Chondrocyte (in vitro differentiated cells): ENCODE measurements around the gene AAK1. TPM values are rescaled to one million over a fixed set of nuclear protein-coding genes. Genes with fewer than 3 reads are reported as not detected.

ENCODE experiments used
- DNase-seq: peaks from one replicate; pipeline ENCODE4 v3.0.0; 2021; ENCODE audit warnings: mixed read lengths, low spot score
- H3K27ac Mint-ChIP-seq: one replicate; pipeline ENCODE4 v1.8.0; 2021; ENCODE audit warnings: mild to moderate bottlenecking, moderate library complexity, mixed read lengths; ENCODE audit not compliant: unreplicated experiment
- H3K27me3 Mint-ChIP-seq: 2 replicates; pipeline ENCODE4 v1.8.0; 2021; ENCODE audit warnings: low read depth, mixed read lengths
- H3K36me3 Mint-ChIP-seq: 2 replicates; pipeline ENCODE4 v1.8.0; 2021; ENCODE audit warnings: low read depth, mixed read lengths
- H3K4me1 Mint-ChIP-seq: 2 replicates; pipeline ENCODE4 v1.8.0; 2021; ENCODE audit warnings: low read depth, mild to moderate bottlenecking, mixed read lengths
- H3K4me3 Mint-ChIP-seq: one replicate; pipeline ENCODE4 v1.8.0; 2021; ENCODE audit warnings: mild to moderate bottlenecking, moderate library complexity, mixed read lengths; ENCODE audit not compliant: unreplicated experiment
- H3K9me3 Mint-ChIP-seq: 2 replicates; pipeline ENCODE4 v1.8.0; 2021; ENCODE audit warnings: low read depth, mixed read lengths
- CTCF ChIP-seq: fragments of 200-600 bp; sonication (generic); IDR thresholded peaks from 2 replicates; pipeline ENCODE4 v1.5.0; 2021; ENCODE audit warnings: antibody characterized with exemption, mild to moderate bottlenecking, moderate library complexity
- total RNA-seq: library from RNA; stranded (reverse); gene quantifications from 3 replicates; pipeline ENCODE4 v1.2.1, GENCODE V29; 2021

AAK1 gene
- total RNA-seq, 1 donor from 2014 or later = 97.2 TPM

DNA sequence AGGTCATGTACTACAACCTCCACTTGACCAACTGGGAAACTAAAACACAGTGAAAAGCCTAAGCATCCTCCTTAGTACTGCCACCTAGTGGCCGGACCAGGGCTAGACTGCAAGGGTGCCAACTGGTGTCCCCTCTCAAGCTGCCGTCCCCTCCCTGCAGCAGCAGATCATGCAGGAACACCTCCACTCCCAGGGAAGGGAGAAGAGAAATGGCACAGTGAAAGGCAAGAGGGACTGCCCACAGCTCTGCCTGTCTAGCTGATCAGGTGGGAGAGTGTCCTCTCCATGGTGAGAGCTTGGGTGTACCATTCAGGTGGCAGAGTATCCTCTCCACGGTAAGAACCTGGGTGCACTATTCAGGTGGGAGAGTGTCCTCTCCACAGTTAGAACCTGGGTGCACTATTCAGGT, 78.1 kb downstream of the AAK1 start:
- no peaks in the 10 kb centered on the region for H3K27me3 Mint-ChIP-seq
- no peak for DNase-seq
- H3K9me3 Mint-ChIP-seq = no peaks in the 10 kb centered on the region
- H3K4me3 Mint-ChIP-seq = no peak overlapping the region
- H3K4me1 Mint-ChIP-seq = peaks cover 67% of the 10 kb centered on the region
- H3K27ac Mint-ChIP-seq = peak overlapping the region; percentile 15
- TF ChIP-seq CTCF = peak; percentile 79
- no peaks in the 10 kb centered on the region for H3K36me3 Mint-ChIP-seq

- H3K27ac Mint-ChIP-seq = peak overlapping the region; percentile 52
- H3K36me3 Mint-ChIP-seq = no peaks in the 10 kb centered on the region
- H3K27me3 Mint-ChIP-seq = no peaks in the 10 kb centered on the region
- no peak for TF ChIP-seq CTCF
- H3K9me3 Mint-ChIP-seq = no peaks in the 10 kb centered on the region
- H3K4me1 Mint-ChIP-seq = peaks cover 68% of the 10 kb centered on the region
- no peak overlapping the region for H3K4me3 Mint-ChIP-seq
- no peak for DNase-seq
Measured at GRCh38 chr2:69564604-69565003, 78.9 kb downstream of the AAK1 start.

DNA sequence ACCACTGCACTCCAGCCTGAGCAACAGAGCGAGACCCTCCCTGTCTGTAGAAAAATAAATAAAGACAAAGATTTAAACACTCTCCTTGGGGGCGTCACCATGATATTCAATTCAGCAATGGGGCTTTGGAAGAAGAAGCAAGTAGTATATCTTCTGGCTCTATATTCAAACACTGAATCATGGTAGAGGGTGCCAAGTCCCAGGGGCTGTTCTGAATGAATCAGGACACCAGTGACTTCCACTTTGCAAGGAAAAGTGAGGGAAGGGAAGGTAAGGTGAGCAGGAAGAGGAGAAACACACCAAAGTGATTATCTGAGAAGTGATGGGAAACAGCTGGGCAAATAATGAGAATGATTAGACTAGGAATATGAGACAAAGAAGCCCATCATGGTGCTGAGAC, 80.5 kb downstream of the AAK1 start:
- Mint-ChIP-seq H3K4me1 (peaks cover 55% of the 10 kb centered on the region), H3K36me3 (no peaks in the 10 kb centered on the region), H3K9me3 (no peaks in the 10 kb centered on the region), H3K27ac (no peak overlapping the region), H3K4me3 (no peak overlapping the region), H3K27me3 (no peaks in the 10 kb centered on the region)
- DNase-seq = no peak
- TF ChIP-seq CTCF = no peak

GRCh38 chr2:69561101-69561500, 82.4 kb downstream of the AAK1 start:
- DNase-seq = no peak
- H3K4me3 Mint-ChIP-seq = no peak overlapping the region

DNA sequence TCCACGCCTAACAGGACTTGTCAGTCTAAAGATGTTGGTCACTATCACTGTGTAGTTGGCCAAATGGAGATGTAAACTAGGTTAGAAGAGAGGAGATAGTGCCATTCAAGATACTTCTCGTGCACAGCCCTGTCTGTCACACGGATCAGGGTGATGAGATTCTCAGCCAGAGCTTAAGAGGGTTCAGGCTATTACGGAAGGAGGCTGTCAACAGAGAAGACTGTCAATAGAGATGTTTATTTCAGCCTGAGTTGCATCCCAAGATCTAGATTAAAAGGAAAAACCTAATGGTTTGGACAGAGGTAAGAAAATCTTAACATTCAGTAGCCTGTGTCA, 83.4 kb downstream of the AAK1 start:
- peaks cover 3% of the 10 kb centered on the region for H3K36me3 Mint-ChIP-seq
- no peaks in the 10 kb centered on the region for H3K27me3 Mint-ChIP-seq
- no peak for DNase-seq
- no peak for TF ChIP-seq CTCF
- H3K4me3 Mint-ChIP-seq = no peak overlapping the region
- no peaks in the 10 kb centered on the region for H3K9me3 Mint-ChIP-seq
- H3K27ac Mint-ChIP-seq = no peak overlapping the region
- peaks cover 36% of the 10 kb centered on the region for H3K4me1 Mint-ChIP-seq

More at GRCh38 chr2:69561101-69561500, 82.4 kb downstream of the AAK1 start:
- Mint-ChIP-seq H3K4me1 (peaks cover 42% of the 10 kb centered on the region), H3K9me3 (no peaks in the 10 kb centered on the region), H3K27me3 (no peaks in the 10 kb centered on the region), H3K36me3 (peaks cover 2% of the 10 kb centered on the region), H3K27ac (peak overlapping the region; percentile 25)
- TF ChIP-seq CTCF = no peak
